ENCODE data around the gene NOC3L.

DNA sequence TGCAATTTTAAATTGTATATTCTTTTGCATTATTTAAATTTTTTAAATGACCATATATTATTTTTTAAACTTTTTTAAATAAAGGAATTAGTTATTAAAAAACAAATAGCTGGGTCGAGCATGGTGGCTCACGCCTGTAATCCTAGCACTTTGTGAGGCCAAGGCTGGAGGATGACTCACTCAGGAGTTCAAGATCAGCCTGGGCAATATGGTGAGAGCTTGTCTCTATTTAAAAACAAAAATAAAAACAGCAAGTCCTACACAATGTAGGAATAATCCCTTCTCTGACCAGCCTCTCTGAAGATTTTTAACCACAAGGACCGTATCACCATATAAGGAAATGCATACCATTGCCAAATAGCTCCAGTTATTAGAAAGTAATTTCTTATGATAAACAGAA is 19.6 kb downstream of the NOC3L start:
- TF ChIP-seq TCF12 (IDR thresholded peaks at IDR 0.05; ENCODE audit: low read depth) (no peak), TEAD4 (IDR thresholded peaks at IDR 0.05) (no peak)

Data from Ishikawa (cell line).